Measurements from ENCODE around the gene PITPNM1. TPM values are rescaled to one million over a fixed set of nuclear protein-coding genes. Genes with fewer than 3 reads are reported as not detected.
"Not testable (repeated sequence)": the region's sequence is repeated elsewhere in the genome, so short reads cannot be mapped to it uniquely, and the experiment has no call there.

PITPNM1 gene
- total RNA-seq (26.3 and 28.1 TPM in 2 replicates), polyA plus RNA-seq (32.4 and 39.8 TPM in 2 replicates)

- peak within 1 kb of the TSS; percentile 37 for H2AFZ ChIP-seq
- WGBS (ENCODE audit: low lambda C conversion rate, missing lambda C conversion rate) = 2% methylated on average over 28 of the region's 58 CpGs
Measured at GRCh38 chr11:67504950-67505581, at the start of gene PITPNM1. Gene PITPNM1 (minus strand): TSS chr11:67505363. CDS start chr11:67504180, 1,183 bp downstream.

GRCh38 chr11:67551697-67552096, 46.5 kb upstream of the PITPNM1 start:
- not testable (repeated sequence) for H3K36me3 ChIP-seq (replicated peaks; ENCODE audit: insufficient read depth, low read depth); H3K4me1 ChIP-seq (ENCODE audit: insufficient read depth); H3K9me2 ChIP-seq (replicated peaks; ENCODE audit: insufficient read depth); H3K4me3 ChIP-seq; H3K9me3 ChIP-seq (ENCODE audit: low read depth); H3K27ac ChIP-seq; H4K20me1 ChIP-seq (ENCODE audit: insufficient read depth, poor library complexity, severe bottlenecking); DNase-seq (ENCODE audit: low spot score); H3K4me2 ChIP-seq; H2AFZ ChIP-seq; H3K79me2 ChIP-seq; H3K27me3 ChIP-seq

More at GRCh38 chr11:67504950-67505581, at the start of gene PITPNM1:
- H3K4me3 ChIP-seq = peak within 1 kb of the TSS; percentile 76
- no peaks in the 10 kb centered on the region for H3K9me2 ChIP-seq (replicated peaks; ENCODE audit: insufficient read depth)
- H3K27me3 ChIP-seq = no peaks in the 10 kb centered on the region
- peaks cover 22% of the 10 kb centered on the region for H3K79me2 ChIP-seq
- peak within 1 kb of the TSS; percentile 97 for H3K4me2 ChIP-seq
- peak; percentile 86 for DNase-seq (ENCODE audit: low spot score)
- TF ChIP-seq EZH2phosphoT487 (IDR thresholded peaks at IDR 0.05; ENCODE audit: low read depth, severe bottlenecking, unreplicated experiment) (no peak), EZH2 (IDR thresholded peaks at IDR 0.05; ENCODE audit: borderline replicate concordance) (no peak), CTCF (IDR thresholded peaks at IDR 0.05; ENCODE audit: poor library complexity) (no peak)
- H3K36me3 ChIP-seq (replicated peaks; ENCODE audit: insufficient read depth, low read depth) = no peaks in the 10 kb centered on the region
- peak within 1 kb of the TSS; percentile 98 for H3K27ac ChIP-seq
- H4K20me1 ChIP-seq (ENCODE audit: insufficient read depth, poor library complexity, severe bottlenecking) = peaks cover 9% of the 10 kb centered on the region
- no peaks in the 10 kb centered on the region for H3K9me3 ChIP-seq (ENCODE audit: low read depth)
- H3K4me1 ChIP-seq (ENCODE audit: insufficient read depth) = peaks cover 22% of the 10 kb centered on the region

- Histone ChIP-seq H3K4me2 (no peak overlapping the region), H3K27ac (no peak overlapping the region), H3K4me3 (no peak overlapping the region), H3K79me2 (no peaks in the 10 kb centered on the region), H3K9me3 (ENCODE audit: low read depth) (no peaks in the 10 kb centered on the region), H3K9me2 (replicated peaks; ENCODE audit: insufficient read depth) (no peaks in the 10 kb centered on the region), H3K4me1 (ENCODE audit: insufficient read depth) (no peaks in the 10 kb centered on the region), H4K20me1 (ENCODE audit: insufficient read depth, poor library complexity, severe bottlenecking) (no peaks in the 10 kb centered on the region), H3K27me3 (no peaks in the 10 kb centered on the region), H2AFZ (no peak overlapping the region), H3K36me3 (replicated peaks; ENCODE audit: insufficient read depth, low read depth) (no peaks in the 10 kb centered on the region)
- no peak for TF ChIP-seq CTCF (IDR thresholded peaks at IDR 0.05; ENCODE audit: poor library complexity)
- no peak for TF ChIP-seq EZH2phosphoT487 (IDR thresholded peaks at IDR 0.05; ENCODE audit: low read depth, severe bottlenecking, unreplicated experiment)
- TF ChIP-seq EZH2 (IDR thresholded peaks at IDR 0.05; ENCODE audit: borderline replicate concordance) = no peak
- no peak for DNase-seq (ENCODE audit: low spot score)
Measured at GRCh38 chr11:67551127-67551526, 46.0 kb upstream of the PITPNM1 start.

GRCh38 chr11:67548555-67549110, 43.5 kb upstream of the PITPNM1 start:
- no peaks in the 10 kb centered on the region for H3K4me1 ChIP-seq (ENCODE audit: insufficient read depth)
- no peaks in the 10 kb centered on the region for H3K9me3 ChIP-seq (ENCODE audit: low read depth)
- no peak overlapping the region for H3K27ac ChIP-seq
- H3K36me3 ChIP-seq (replicated peaks; ENCODE audit: insufficient read depth, low read depth) = no peaks in the 10 kb centered on the region
- no peak overlapping the region for H3K4me2 ChIP-seq
- no peaks in the 10 kb centered on the region for H3K79me2 ChIP-seq
- H3K4me3 ChIP-seq = no peak overlapping the region
- 81% methylated on average over 9 of the region's 9 CpGs for WGBS (ENCODE audit: low lambda C conversion rate, missing lambda C conversion rate)
- H4K20me1 ChIP-seq (ENCODE audit: insufficient read depth, poor library complexity, severe bottlenecking) = no peaks in the 10 kb centered on the region
- TF ChIP-seq EZH2phosphoT487 (IDR thresholded peaks at IDR 0.05; ENCODE audit: low read depth, severe bottlenecking, unreplicated experiment) = no peak
- no peaks in the 10 kb centered on the region for H3K9me2 ChIP-seq (replicated peaks; ENCODE audit: insufficient read depth)
- H2AFZ ChIP-seq = no peak overlapping the region
- no peaks in the 10 kb centered on the region for H3K27me3 ChIP-seq
- no peak for DNase-seq (ENCODE audit: low spot score)

- not testable (repeated sequence) for H3K4me2 ChIP-seq; H2AFZ ChIP-seq; H3K9me3 ChIP-seq (ENCODE audit: low read depth); H4K20me1 ChIP-seq (ENCODE audit: insufficient read depth, poor library complexity, severe bottlenecking); H3K36me3 ChIP-seq (replicated peaks; ENCODE audit: insufficient read depth, low read depth); H3K27me3 ChIP-seq; H3K4me3 ChIP-seq; H3K79me2 ChIP-seq; H3K27ac ChIP-seq; DNase-seq (ENCODE audit: low spot score); H3K4me1 ChIP-seq (ENCODE audit: insufficient read depth); H3K9me2 ChIP-seq (replicated peaks; ENCODE audit: insufficient read depth)
- 95% methylated on average over 4 of the region's 4 CpGs for WGBS (ENCODE audit: low lambda C conversion rate, missing lambda C conversion rate)
Measured at GRCh38 chr11:67548112-67548511, 42.9 kb upstream of the PITPNM1 start.

Measured in hepatocyte (in vitro differentiated cells).